ENCODE results near the gene PSME1.

The PSME1 gene

DNA sequence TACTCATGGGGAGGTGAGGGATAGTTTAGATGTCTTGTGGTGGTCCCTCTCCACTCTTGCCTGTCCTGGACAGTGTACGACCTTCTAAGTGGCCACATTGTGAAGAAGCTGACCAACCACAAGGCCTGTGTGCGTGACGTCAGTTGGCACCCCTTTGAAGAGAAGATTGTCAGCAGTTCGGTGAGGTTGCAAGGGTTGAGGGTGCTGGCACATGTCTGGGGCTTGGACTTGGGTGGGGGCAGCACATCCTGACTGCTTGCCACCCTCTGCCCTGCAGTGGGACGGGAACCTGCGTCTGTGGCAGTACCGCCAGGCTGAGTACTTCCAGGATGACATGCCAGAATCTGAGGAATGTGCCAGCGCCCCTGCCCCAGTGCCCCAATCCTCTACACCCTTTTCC, 13.1 kb upstream of the PSME1 start:
- H3K27me3 ChIP-seq (ENCODE audit: control insufficient read depth, insufficient read depth, low read length): no peaks in the 10 kb centered on the region
- no peak overlapping the region for H3K9ac ChIP-seq (ENCODE audit: low read depth, low read length)
- H3K4me3 ChIP-seq (ENCODE audit: low read depth, low read length): no peak overlapping the region
- H3K4me1 ChIP-seq (ENCODE audit: control insufficient read depth, insufficient read depth, low read length): no peaks in the 10 kb centered on the region
- H3K9me3 ChIP-seq (ENCODE audit: control insufficient read depth, insufficient read depth, low read length): no peaks in the 10 kb centered on the region
- H3K36me3 ChIP-seq (ENCODE audit: control insufficient read depth, insufficient read depth, low read length): peaks cover 33% of the 10 kb centered on the region

DNA sequence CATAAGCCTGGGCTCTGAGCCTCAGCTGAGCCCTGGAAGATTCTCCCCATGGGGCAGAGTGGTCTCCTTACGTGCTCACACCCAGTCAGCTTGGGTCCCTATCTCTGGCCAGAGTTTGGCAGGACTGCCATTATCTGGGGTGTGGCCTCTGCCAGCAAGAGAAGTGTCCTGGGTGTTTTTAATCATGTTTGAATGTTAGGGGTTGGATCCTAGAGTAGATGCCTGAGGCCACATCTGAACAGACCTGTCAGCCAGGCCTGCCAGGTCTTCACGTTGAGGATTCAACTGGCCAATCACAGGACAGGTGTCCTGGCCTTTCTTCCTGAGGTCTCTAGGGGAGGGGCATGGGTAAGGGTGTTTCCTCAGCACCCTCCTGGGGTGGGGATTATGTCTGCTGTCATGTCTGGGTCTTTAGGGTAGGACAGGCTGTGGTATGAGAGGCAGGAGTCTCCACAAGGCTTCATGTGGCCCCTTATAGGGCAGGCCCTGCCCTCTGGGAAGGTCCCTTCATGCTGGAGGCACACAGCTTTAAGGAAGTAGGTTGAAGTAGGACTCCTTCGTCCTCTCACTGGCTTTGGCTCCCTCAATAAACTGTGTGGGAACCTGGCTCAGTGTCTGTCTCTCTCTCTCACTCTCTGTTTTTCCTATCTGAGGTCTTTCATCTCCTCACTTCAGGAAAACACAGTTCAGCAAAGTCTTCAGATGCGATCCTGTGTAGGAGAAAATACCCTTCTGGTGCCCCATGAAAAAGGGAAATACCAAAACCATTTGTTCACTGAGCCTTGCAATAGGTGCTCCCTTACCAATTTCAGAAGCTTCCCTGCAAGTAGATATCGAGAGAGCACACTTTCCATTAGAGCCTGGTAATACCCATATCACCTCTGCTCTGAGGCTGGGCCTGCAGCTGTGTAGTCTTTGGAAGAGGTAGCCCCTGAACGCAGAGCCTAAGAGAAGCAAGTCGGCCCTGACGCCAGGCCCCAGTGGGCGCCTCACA, 12.3 kb upstream of the PSME1 start:
- Histone ChIP-seq H3K9me3 (ENCODE audit: control insufficient read depth, insufficient read depth, low read length) (no peaks in the 10 kb centered on the region), H3K36me3 (ENCODE audit: control insufficient read depth, insufficient read depth, low read length) (peaks cover 26% of the 10 kb centered on the region), H3K4me3 (ENCODE audit: low read depth, low read length) (no peak overlapping the region), H3K4me1 (ENCODE audit: control insufficient read depth, insufficient read depth, low read length) (no peaks in the 10 kb centered on the region), H3K27me3 (ENCODE audit: control insufficient read depth, insufficient read depth, low read length) (no peaks in the 10 kb centered on the region), H3K9ac (ENCODE audit: low read depth, low read length) (no peak overlapping the region)

DNA sequence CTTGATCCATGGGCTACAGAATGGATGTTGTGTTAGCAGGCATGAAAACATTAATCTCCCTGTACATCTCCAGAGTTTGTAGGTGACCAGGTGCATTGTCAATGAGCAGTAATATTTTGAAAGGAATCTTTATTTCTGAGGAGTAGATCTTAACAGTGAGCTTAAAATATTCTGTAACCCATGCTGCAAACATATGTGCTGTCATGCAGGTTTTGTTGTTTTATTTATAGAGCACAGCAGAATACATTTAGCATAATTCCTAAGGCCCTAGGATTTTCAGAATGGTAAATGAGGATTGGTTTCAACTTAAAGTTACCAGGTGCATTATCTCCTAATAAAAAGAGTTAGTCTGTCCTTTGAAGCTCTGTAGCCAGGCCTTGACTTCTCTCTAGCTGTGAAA, 9.1 kb upstream of the PSME1 start:
- H3K4me1 ChIP-seq (ENCODE audit: control insufficient read depth, insufficient read depth, low read length): peaks cover 1% of the 10 kb centered on the region

DNA sequence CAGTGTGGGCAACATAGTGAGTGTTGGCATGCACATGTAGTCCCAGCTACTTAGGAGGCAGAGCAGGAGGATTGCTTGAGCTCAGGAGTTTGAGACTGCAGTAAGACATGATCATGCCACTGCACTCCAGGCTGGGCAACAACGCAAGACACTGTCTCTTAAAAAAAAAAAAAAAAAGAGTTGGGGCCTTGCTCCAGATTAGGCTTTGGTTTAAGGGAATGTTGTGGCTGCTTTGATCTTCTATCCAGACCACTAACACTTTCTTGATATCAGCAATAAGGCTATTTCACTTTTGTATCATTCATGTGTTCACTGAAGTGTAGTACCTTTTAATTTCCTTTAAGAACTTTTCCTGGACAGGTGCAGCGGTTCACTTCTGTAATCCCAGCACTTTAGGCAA, 8.3 kb upstream of the PSME1 start:
- no peaks in the 10 kb centered on the region for H3K27me3 ChIP-seq (ENCODE audit: control insufficient read depth, insufficient read depth, low read length)
- peaks cover 7% of the 10 kb centered on the region for H3K36me3 ChIP-seq (ENCODE audit: control insufficient read depth, insufficient read depth, low read length)
- H3K9me3 ChIP-seq (ENCODE audit: control insufficient read depth, insufficient read depth, low read length): no peaks in the 10 kb centered on the region
- no peak overlapping the region for H3K9ac ChIP-seq (ENCODE audit: low read depth, low read length)
- no peak overlapping the region for H3K4me3 ChIP-seq (ENCODE audit: low read depth, low read length)
- H3K4me1 ChIP-seq (ENCODE audit: control insufficient read depth, insufficient read depth, low read length): peaks cover 2% of the 10 kb centered on the region

More for the DNA sequence above, 9.1 kb upstream of the PSME1 start:
- H3K36me3 ChIP-seq (ENCODE audit: control insufficient read depth, insufficient read depth, low read length): peaks cover 11% of the 10 kb centered on the region
- no peak overlapping the region for H3K9ac ChIP-seq (ENCODE audit: low read depth, low read length)
- no peaks in the 10 kb centered on the region for H3K27me3 ChIP-seq (ENCODE audit: control insufficient read depth, insufficient read depth, low read length)
- H3K4me3 ChIP-seq (ENCODE audit: low read depth, low read length): no peak overlapping the region
- H3K9me3 ChIP-seq (ENCODE audit: control insufficient read depth, insufficient read depth, low read length): no peaks in the 10 kb centered on the region

DNA sequence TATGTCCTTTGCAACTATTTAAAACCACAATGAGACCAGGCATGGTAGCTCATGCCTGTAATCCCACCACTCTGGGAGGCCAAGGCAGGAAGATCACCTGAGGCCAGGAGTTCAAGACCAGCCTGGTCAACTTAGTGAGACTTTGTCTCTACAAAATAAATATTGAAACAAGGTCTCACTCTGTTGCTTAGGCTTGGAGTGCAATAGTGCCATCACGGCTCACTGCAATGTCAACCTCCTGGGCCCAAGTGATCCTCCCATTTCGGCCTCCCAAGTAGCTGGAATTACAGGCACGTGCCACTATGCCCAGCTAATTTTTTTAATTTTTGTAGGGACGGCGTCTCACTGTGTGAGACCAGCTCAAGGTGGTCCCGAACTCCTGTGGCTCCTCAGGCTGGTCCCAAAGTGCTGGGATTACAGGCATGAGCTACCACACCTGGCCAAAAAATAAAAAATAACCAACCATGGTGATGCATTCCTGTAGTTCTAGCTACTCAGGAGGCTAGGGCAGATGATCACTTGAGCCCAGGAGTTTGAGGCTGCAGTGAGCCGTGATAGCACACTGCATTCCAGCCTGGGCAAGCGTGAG, 6.5 kb upstream of the PSME1 start:
- H3K4me1 ChIP-seq (ENCODE audit: control insufficient read depth, insufficient read depth, low read length): peaks cover 2% of the 10 kb centered on the region
- H3K36me3 ChIP-seq (ENCODE audit: control insufficient read depth, insufficient read depth, low read length): no peaks in the 10 kb centered on the region
- no peak overlapping the region for H3K4me3 ChIP-seq (ENCODE audit: low read depth, low read length)
- no peaks in the 10 kb centered on the region for H3K9me3 ChIP-seq (ENCODE audit: control insufficient read depth, insufficient read depth, low read length)
- H3K27me3 ChIP-seq (ENCODE audit: control insufficient read depth, insufficient read depth, low read length): no peaks in the 10 kb centered on the region
- H3K9ac ChIP-seq (ENCODE audit: low read depth, low read length): no peak overlapping the region

DNA sequence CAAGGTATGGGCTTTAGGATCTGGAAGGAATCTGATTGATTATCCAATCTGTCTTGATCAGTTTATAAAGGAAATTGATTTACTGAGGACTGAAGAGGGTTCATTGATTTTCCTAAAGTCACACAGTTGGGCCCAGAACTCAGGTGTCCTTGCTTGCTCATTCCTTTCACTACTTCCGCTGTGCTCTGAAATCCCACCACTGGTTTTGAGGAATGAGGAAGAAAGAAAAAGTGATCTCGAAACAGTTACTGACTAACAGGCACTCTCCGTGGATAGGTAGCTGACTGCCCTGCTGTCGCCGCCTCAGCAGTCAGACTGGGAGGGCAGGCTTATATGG, 5.6 kb upstream of the PSME1 start, which contains the start of gene FITM1:
TSS of gene FITM1 (plus strand) at position 280 of the 337 bp plus-strand sequence. CDS start 905 bp downstream, outside the sequence.
- Histone ChIP-seq H3K9me3 (ENCODE audit: control insufficient read depth, insufficient read depth, low read length) (no peaks in the 10 kb centered on the region), H3K4me3 (ENCODE audit: low read depth, low read length) (no peak within 1 kb of the TSS), H3K4me1 (ENCODE audit: control insufficient read depth, insufficient read depth, low read length) (peaks cover 2% of the 10 kb centered on the region), H3K36me3 (ENCODE audit: control insufficient read depth, insufficient read depth, low read length) (no peaks in the 10 kb centered on the region), H3K27me3 (ENCODE audit: control insufficient read depth, insufficient read depth, low read length) (no peaks in the 10 kb centered on the region), H3K9ac (ENCODE audit: low read depth, low read length) (no peak within 1 kb of the TSS)

DNA sequence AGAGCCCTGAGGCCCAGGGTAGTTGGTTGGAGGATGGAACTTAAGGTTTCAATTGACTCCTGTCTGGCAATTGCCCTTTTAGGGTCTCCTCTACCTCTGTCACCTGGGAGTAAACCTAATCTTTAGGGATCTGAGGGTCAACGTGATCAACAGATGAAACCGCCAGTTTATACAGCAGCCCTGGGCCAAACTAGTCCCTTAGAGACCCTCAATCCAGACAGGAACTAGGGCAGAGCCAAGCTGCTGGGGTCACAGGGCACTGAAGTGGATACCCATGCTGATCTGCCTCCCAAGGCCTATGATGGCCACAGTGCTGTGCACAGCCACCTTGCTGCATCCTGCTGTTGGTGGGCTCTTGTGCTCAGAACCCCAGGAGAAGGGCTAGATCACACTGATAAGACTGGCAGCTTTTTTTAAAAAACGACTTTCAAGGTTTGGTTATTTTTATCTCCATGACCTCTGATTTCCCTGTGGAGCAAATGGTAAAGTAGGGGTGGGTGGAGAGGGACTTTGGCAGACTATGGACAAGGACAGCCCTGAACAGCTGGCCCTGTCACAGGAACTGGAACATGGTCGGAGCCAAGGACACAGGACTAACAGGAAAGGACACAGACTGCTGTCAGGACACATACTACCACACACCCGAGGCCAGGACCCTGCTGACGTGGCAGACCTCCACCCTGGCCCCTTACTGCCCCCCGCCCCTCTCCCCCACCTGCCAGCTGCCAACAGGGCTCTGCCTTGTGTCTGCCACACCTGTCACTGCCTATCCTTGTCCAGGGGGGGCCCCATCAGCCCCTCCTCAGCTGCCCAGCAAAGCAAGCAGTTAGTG, 5.1 kb upstream of the PSME1 start:
- H3K9me3 ChIP-seq (ENCODE audit: control insufficient read depth, insufficient read depth, low read length): no peaks in the 10 kb centered on the region
- H3K9ac ChIP-seq (ENCODE audit: low read depth, low read length): no peak overlapping the region
- H3K27me3 ChIP-seq (ENCODE audit: control insufficient read depth, insufficient read depth, low read length): no peaks in the 10 kb centered on the region
- peaks cover 2% of the 10 kb centered on the region for H3K4me1 ChIP-seq (ENCODE audit: control insufficient read depth, insufficient read depth, low read length)
- no peak overlapping the region for H3K4me3 ChIP-seq (ENCODE audit: low read depth, low read length)
- H3K36me3 ChIP-seq (ENCODE audit: control insufficient read depth, insufficient read depth, low read length): no peaks in the 10 kb centered on the region

DNA sequence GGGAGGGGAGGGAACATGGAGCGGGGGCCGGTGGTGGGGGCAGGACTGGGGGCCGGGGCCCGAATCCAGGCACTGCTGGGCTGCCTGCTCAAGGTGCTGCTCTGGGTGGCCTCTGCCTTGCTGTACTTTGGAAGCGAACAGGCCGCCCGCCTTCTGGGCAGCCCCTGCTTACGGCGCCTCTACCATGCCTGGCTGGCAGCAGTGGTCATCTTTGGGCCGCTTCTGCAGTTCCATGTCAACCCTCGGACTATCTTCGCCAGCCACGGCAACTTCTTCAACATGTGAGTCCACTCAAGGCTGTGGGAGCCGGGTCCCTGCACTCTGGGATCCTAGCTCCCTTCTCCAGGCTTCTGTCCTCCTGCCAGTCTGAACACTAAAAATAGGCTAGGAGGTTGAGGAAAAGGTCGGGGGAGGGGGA, 4.4 kb upstream of the PSME1 start:
- Histone ChIP-seq H3K9ac (ENCODE audit: low read depth, low read length) (no peak overlapping the region), H3K9me3 (ENCODE audit: control insufficient read depth, insufficient read depth, low read length) (no peaks in the 10 kb centered on the region), H3K36me3 (ENCODE audit: control insufficient read depth, insufficient read depth, low read length) (no peaks in the 10 kb centered on the region), H3K27me3 (ENCODE audit: control insufficient read depth, insufficient read depth, low read length) (no peaks in the 10 kb centered on the region), H3K4me1 (ENCODE audit: control insufficient read depth, insufficient read depth, low read length) (peaks cover 2% of the 10 kb centered on the region), H3K4me3 (ENCODE audit: low read depth, low read length) (no peak overlapping the region)

DNA sequence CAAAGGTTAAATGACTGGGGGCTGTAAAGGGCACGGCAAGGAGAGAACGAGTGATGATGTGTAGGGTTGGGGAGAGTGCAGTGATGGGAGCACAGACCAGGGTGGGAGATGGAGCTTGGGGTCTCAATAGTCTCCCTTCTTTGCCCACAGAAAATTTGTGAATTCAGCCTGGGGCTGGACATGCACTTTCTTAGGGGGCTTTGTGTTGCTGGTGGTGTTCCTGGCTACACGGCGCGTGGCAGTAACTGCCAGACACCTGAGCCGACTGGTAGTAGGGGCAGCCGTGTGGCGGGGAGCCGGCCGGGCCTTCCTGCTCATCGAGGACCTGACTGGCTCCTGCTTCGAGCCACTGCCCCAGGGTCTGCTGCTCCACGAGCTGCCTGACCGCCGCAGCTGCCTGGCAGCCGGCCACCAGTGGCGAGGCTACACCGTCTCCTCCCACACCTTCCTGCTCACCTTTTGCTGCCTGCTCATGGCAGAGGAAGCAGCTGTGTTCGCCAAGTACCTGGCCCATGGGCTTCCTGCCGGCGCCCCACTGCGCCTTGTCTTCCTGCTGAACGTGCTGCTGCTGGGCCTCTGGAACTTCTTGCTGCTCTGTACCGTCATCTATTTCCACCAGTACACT, 3.8 kb upstream of the PSME1 start:
- H3K4me3 ChIP-seq (ENCODE audit: low read depth, low read length): no peak overlapping the region
- peaks cover 6% of the 10 kb centered on the region for H3K4me1 ChIP-seq (ENCODE audit: control insufficient read depth, insufficient read depth, low read length)
- no peaks in the 10 kb centered on the region for H3K27me3 ChIP-seq (ENCODE audit: control insufficient read depth, insufficient read depth, low read length)
- no peaks in the 10 kb centered on the region for H3K9me3 ChIP-seq (ENCODE audit: control insufficient read depth, insufficient read depth, low read length)
- no peak overlapping the region for H3K9ac ChIP-seq (ENCODE audit: low read depth, low read length)
- H3K36me3 ChIP-seq (ENCODE audit: control insufficient read depth, insufficient read depth, low read length): no peaks in the 10 kb centered on the region

DNA sequence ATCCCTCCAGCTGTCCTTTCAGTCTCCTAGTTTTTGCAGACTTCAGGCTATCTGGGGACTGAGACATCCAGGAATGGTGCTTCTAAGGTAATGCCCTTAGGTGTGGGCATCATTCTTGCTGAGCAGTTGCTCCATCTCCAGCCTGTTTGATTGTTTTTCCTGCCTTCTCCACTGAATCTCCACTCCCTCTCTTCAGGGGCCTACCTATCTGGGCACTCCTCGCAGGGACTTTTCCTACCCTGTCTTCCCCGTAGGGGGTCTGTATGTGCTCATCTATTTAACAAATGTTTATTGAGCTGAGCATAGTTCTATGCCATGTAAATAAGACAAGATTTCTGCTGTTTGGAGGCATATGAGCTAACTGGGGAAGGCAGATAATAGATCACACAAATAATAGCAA, 3.0 kb upstream of the PSME1 start:
- no peaks in the 10 kb centered on the region for H3K27me3 ChIP-seq (ENCODE audit: control insufficient read depth, insufficient read depth, low read length)
- peaks cover 7% of the 10 kb centered on the region for H3K4me1 ChIP-seq (ENCODE audit: control insufficient read depth, insufficient read depth, low read length)
- peaks cover 2% of the 10 kb centered on the region for H3K36me3 ChIP-seq (ENCODE audit: control insufficient read depth, insufficient read depth, low read length)
- no peaks in the 10 kb centered on the region for H3K9me3 ChIP-seq (ENCODE audit: control insufficient read depth, insufficient read depth, low read length)
- H3K9ac ChIP-seq (ENCODE audit: low read depth, low read length): no peak overlapping the region
- H3K4me3 ChIP-seq (ENCODE audit: low read depth, low read length): no peak overlapping the region

DNA sequence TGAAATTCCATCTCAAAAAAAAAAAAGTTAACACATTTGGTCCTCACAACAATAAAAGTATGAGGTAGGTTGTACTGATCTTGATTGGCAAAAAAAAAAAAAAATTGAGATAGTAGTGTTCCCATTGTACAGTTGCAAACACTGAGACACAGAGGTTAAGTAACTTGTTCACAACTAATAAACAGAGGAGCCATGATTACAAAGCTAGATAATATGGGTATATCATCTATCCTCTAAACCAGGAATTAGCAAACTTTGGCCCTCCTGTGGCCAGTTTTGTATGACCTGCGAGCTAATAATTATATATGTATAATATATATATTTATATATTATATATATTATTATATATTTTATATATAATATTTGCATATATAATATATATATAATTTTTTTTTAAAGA, 2.3 kb upstream of the PSME1 start:
- Histone ChIP-seq H3K9me3 (ENCODE audit: control insufficient read depth, insufficient read depth, low read length) (no peaks in the 10 kb centered on the region), H3K36me3 (ENCODE audit: control insufficient read depth, insufficient read depth, low read length) (peaks cover 9% of the 10 kb centered on the region), H3K9ac (ENCODE audit: low read depth, low read length) (no peak overlapping the region), H3K4me1 (ENCODE audit: control insufficient read depth, insufficient read depth, low read length) (peaks cover 7% of the 10 kb centered on the region), H3K27me3 (ENCODE audit: control insufficient read depth, insufficient read depth, low read length) (no peaks in the 10 kb centered on the region), H3K4me3 (ENCODE audit: low read depth, low read length) (no peak overlapping the region)
